GM19452 (cell line): ENCODE results near the gene FBXL17.
"Not testable (repeated sequence)": the region's sequence is repeated elsewhere in the genome, so short reads cannot be mapped to it uniquely, and the experiment has no call there.

Experiments used
- ATAC-seq: cut with Tn5 transposase; IDR thresholded peaks from one replicate; pipeline ENCODE4 v1.9.1; 2021; ENCODE audit not compliant: unreplicated experiment

The FBXL17 gene

GRCh38 chr5:108315829-108316228 is 66.1 kb downstream of the FBXL17 start:
- ATAC-seq = no peak

- ATAC-seq = no peak
Measured at GRCh38 chr5:108312258-108312657, 69.6 kb downstream of the FBXL17 start.

- ATAC-seq = no peak
Measured at GRCh38 chr5:108311682-108312081, 70.2 kb downstream of the FBXL17 start.

- no peak for ATAC-seq
Measured at GRCh38 chr5:108303611-108304010, 78.3 kb downstream of the FBXL17 start.

GRCh38 chr5:108303086-108303485 is 78.8 kb downstream of the FBXL17 start:
- no peak for ATAC-seq

- no peak for ATAC-seq
Measured at GRCh38 chr5:108297042-108297601, 84.8 kb downstream of the FBXL17 start.

GRCh38 chr5:108295578-108296368 is 86.1 kb downstream of the FBXL17 start:
- no peak for ATAC-seq

- ATAC-seq = no peak
Measured at GRCh38 chr5:108280960-108281569, 100.8 kb downstream of the FBXL17 start.

GRCh38 chr5:108280248-108280647 is 101.7 kb downstream of the FBXL17 start:
- no peak for ATAC-seq

- ATAC-seq = no peak
Measured at GRCh38 chr5:108278285-108279240, 103.3 kb downstream of the FBXL17 start.

- no peak for ATAC-seq
Measured at GRCh38 chr5:108276187-108277050, 105.5 kb downstream of the FBXL17 start.

- not testable (repeated sequence) for ATAC-seq
Measured at GRCh38 chr5:108274080-108274479, 107.8 kb downstream of the FBXL17 start.

GRCh38 chr5:108271127-108271526 is 110.8 kb downstream of the FBXL17 start:
- no peak for ATAC-seq

GRCh38 chr5:108266242-108266641 is 115.7 kb downstream of the FBXL17 start:
- no peak for ATAC-seq

- ATAC-seq = no peak
Measured at GRCh38 chr5:108264533-108264932, 117.4 kb downstream of the FBXL17 start.

GRCh38 chr5:108263338-108263737 is 118.6 kb downstream of the FBXL17 start:
- ATAC-seq = no peak

- no peak for ATAC-seq
Measured at GRCh38 chr5:108260858-108261170, 121.1 kb downstream of the FBXL17 start.

- ATAC-seq = peak; percentile 96
Measured at GRCh38 chr5:108260117-108260857, 121.6 kb downstream of the FBXL17 start.

- no peak for ATAC-seq
Measured at GRCh38 chr5:108259306-108259705, 122.6 kb downstream of the FBXL17 start.

GRCh38 chr5:108257996-108258395 is 123.9 kb downstream of the FBXL17 start:
- ATAC-seq = no peak
